KG1 (cell line): ENCODE data around the gene DCC.

Source experiments
- DNase-seq: peaks from one replicate; lab custom pipeline; 2025; lab: John Stamatoyannopoulos, UW

DCC gene

GRCh38 chr18:53521068-53521467, 1181.1 kb downstream of the DCC start:
- DNase-seq, result no peak

DNA sequence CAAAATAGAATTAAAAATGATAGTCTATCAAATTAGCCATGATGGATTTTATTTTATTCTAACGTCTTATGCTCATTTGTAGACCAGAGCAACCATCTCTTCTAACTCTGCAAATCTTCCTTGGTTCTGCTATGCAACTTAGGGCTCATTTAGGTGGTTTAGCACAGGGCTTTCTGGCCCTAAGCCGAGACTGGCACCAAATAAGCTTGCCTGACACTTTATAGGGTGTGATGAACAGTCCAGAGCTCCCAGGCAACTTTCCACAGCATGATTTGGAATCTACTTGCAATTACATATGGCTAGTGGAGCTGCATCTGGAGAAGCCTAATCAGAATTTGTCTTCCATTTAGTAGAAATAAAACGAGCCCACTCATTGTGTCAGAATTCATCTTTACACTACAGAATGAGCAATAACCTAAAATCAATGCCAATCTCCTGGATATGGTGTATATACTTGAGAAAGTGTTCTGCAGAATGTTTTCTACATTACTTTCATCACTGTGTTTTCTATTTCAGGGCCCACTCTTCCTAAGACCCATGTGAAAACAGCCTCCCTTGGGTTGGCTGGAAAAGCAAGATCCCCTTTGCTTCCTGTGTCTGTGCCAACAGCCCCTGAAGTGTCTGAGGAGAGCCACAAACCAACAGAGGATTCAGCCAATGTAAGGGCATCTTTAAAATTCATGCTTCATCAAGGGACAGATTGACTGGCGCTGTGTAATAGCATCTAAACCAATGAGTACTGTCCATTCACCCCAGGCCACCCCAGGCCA, 1186.3 kb downstream of the DCC start:
- DNase-seq, result no peak

GRCh38 chr18:53527365-53527764, 1187.4 kb downstream of the DCC start:
- no peak for DNase-seq

DNA sequence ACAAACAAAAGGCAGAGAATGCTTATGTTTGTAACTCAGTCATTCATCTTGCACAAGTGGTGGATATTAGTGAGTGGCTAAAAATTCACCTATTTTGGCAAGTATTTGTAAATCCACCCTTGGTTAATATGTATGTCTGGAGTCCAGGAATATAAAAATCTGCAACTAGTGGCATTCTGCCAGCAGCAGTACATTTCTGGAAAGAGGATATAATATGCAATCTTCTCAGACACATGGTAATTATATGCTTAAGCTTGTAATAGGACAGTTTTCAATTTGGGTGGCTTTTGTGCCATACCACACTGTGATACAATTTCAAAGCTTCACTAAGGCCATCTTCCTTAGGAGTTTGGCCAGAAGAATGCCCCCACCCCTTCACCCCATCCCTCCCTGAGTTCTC, 1191.2 kb downstream of the DCC start:
- DNase-seq, result no peak

GRCh38 chr18:53531896-53532295, 1191.9 kb downstream of the DCC start:
- no peak for DNase-seq

GRCh38 chr18:53534203-53534602, 1194.2 kb downstream of the DCC start:
- no peak for DNase-seq

DNA sequence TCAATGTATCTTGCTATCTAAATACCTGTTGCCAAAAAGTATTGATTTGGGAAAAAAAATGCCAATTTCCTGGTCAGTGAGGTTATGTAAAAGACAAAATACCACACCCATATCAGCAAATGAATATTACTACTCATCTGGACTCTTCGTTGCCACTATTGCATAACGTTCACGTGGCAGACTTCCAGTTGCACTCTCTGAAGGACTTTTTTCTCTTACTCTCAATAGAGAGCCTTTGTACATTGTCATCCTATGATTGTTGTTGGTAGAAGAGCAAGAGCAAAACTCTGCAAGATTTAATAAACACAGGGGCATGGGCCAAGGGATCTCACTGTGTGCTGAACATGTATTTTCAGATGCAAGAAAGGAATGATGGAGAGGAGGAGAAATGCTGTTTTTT, 1194.7 kb downstream of the DCC start:
- DNase-seq, result no peak

DNA sequence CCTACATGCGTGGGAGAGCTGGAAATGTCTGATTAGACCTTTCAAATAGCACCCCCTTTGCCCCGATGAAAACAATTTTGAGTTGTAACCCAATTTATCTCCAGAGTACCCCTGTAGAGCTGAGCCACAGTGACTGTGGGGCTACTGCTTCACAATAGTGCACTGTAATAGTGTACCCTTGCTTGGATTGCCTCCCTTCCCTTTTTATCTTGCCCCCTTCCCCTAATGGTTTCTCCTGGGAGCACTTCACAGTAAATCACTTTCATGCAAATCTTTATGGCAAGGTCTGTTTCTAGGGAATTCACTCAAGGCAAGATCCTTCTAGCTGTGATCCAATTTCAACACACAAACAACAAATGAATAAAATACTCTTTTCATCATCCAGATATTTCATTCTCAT, 1196.9 kb downstream of the DCC start:
- no peak for DNase-seq

DNA sequence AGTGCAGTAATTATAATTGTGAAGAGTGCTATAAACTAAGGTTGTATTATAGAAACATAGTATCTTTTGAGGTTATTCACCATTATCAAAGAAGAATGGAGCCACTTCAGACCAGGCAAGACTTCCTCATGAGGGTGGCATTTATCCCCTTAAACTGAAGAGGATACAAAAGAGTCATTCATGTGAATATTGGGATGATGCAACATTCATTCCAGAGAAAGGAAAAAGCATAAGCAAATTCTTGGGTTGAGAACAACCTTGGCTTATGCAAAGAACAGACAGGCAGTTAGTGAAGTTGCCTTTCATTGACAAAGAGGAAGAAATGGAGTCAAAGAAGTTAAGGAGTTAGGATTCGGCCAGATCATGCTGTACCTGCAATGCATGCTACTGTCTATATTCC, 1201.9 kb downstream of the DCC start:
- no peak for DNase-seq

DNA sequence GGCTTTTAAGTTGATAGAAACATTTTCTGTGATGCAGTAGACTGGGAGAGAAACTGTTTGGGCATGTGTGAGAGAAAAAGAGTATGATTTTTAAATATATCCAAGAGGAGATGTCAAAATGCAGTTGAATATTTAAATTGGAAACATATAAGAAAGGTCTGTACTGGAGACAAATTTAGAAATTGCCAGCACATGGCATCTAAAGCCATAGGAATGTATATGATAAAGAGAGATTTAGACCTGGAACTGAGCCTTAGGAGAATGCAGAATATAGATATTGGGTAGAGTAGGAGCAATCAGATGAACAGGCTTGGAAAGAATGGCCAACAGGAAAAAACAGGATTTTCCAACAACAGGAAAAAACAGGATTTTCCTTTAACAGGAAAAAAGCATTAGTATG, 1203.7 kb downstream of the DCC start:
- DNase-seq, result no peak

DNA sequence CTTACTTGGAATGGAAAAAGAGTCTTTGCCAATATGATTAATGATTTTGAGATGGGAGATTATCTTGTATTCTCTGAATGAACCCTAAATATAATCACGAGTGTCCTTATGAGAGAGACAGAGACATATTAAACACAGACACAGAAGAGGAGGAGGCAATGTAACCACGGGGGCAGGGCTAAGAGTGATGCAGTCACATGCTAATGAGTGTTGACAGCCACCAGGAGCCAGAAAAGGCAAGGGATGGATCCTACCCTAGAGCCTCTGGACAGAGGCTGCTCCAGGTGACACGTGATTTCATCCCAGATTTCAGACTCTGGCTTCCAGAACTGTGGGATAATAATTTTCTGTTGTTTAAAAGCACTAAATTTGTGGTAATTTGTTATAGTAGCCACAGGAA, 1204.9 kb downstream of the DCC start:
- DNase-seq, result no peak

- DNase-seq, result no peak
These were observed 1212.0 kb downstream of the DCC start for GRCh38 chr18:53551868-53552426.

GRCh38 chr18:53553030-53553429, 1213.0 kb downstream of the DCC start:
- no peak for DNase-seq

- no peak for DNase-seq
These were observed 1216.5 kb downstream of the DCC start for GRCh38 chr18:53556450-53556849.

DNA sequence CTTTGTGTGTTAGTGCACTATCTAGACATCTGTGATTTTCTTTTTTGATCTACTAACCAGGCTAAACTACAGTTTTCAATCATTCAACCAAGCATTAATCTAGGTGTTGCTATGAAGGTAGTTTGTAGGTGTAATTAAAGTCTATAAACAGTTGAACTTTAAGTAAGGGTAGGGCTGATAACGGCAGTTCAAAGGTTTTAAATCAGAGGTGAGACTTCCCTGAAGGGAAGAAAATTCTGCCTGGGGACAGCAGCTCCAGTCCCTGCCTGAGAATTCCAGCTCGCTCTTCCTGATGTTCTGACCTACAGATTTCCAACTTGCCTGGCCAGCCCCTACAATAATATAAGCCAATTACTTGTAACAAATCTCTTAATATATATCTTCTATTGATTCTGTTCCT, 1220.5 kb downstream of the DCC start:
- no peak for DNase-seq

GRCh38 chr18:53566626-53567025, 1226.6 kb downstream of the DCC start:
- DNase-seq, result no peak

GRCh38 chr18:53567929-53568574, 1228.1 kb downstream of the DCC start:
- no peak for DNase-seq
